GM13977 (cell line): ENCODE data around the gene WDR45.

Experiments
- DNase-seq: peaks from one replicate; pipeline ENCODE4 v3.0.0; 2012; ENCODE audit warnings: low spot score
- in situ Hi-C: fragments of 300-500 bp; cut with MboI; formaldehyde crosslinking; loops from one replicate; pipeline ENCODE4 v1.12.0; 2022; ENCODE audit warnings: low sequenced_read_pairs, low pct_unique_long_range_greater_than_20kb, mixed read lengths, inconsistent platforms; ENCODE audit not compliant: unreplicated experiment
- TF ChIP-seq, protein P1 (sequence below): IDR thresholded peaks from 2 replicates; pipeline ENCODE4 v1.5.1; 2012; ENCODE audit warnings: mild to moderate bottlenecking, control low read depth; ENCODE audit not compliant: insufficient read depth; ENCODE audit errors: extremely low read depth, missing control alignments

Gene WDR45

DNA sequence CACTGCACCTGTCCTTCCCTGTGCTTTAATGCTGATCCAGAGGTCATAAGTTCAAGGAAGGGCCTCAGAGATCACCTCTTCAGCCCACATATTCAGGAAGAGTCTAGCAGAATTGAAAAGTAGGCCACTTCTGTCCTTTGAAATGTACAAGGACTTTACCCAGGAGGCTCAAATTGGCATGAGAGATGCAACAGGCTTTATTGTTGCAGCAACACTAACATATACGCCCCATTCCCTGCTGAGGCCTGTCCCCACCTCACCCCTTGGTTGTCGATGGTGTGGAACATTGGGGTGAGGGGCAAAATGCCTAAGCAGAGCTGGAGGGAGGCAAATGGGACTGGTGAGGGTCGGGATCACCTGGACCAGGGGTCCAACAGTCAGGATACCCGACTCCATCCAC, 8.7 kb downstream of the WDR45 start:
- DNase-seq: no peak
- TF ChIP-seq, protein P1, sequence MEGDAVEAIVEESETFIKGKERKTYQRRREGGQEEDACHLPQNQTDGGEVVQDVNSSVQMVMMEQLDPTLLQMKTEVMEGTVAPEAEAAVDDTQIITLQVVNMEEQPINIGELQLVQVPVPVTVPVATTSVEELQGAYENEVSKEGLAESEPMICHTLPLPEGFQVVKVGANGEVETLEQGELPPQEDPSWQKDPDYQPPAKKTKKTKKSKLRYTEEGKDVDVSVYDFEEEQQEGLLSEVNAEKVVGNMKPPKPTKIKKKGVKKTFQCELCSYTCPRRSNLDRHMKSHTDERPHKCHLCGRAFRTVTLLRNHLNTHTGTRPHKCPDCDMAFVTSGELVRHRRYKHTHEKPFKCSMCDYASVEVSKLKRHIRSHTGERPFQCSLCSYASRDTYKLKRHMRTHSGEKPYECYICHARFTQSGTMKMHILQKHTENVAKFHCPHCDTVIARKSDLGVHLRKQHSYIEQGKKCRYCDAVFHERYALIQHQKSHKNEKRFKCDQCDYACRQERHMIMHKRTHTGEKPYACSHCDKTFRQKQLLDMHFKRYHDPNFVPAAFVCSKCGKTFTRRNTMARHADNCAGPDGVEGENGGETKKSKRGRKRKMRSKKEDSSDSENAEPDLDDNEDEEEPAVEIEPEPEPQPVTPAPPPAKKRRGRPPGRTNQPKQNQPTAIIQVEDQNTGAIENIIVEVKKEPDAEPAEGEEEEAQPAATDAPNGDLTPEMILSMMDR: no peak
- in situ Hi-C loops: no loop called here

DNA sequence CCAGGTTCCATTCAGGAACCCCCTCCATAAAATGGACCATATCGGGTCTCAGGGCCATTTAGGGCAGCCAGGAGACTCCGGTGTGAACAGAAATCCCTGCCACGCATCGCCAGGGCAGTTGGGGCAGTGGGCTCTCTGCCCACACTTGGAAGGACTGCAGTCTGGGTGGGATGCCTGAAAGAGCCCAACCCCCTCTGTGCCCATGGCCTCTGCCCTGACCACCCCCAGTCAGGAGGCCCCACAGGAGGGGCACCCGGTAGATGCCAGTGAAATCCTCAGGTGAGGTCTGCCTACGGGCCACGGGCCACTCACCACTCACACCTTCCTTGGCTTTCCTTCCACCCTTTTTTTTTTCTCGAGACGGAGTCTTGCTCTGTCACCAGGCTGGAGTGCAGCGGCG, 10.6 kb downstream of the WDR45 start:
- TF ChIP-seq, protein P1: no peak
- no peak for DNase-seq
- in situ Hi-C loops: no loop called here

DNA sequence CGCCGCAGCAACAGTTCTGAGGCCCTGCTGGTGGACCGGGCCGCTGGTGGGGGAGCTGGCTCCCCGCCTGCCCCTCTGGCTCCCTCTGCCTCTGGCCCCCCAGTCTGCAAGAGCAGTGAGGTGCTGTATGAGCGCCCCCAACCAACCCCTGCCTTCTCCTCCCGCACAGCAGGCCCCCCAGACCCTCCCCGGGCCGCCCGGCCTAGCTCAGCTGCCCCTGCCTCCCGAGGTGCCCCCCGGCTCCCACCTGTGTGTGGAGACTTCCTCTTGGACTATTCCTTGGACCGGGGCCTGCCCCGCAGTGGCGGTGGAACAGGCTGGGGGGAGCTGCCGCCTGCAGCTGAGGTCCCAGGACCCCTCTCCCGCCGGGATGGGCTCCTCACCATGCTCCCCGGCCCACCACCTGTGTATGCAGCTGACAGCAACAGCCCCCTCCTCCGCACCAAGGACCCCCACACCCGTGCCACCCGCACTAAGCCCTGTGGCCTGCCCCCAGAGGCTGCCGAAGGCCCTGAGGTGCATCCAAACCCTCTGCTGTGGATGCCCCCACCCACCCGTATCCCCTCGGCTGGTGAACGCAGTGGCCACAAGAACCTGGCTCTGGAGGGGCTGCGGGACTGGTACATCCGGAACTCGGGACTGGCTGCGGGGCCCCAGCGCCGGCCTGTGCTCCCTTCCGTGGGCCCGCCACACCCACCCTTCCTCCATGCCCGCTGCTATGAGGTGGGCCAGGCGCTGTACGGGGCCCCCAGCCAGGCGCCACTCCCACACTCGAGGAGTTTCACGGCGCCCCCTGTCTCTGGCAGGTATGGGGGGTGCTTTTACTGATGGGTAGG, 12.2 kb downstream of the WDR45 start:
- no peak for DNase-seq
- TF ChIP-seq, protein P1: no peak
- in situ Hi-C loops: no loop called here

DNA sequence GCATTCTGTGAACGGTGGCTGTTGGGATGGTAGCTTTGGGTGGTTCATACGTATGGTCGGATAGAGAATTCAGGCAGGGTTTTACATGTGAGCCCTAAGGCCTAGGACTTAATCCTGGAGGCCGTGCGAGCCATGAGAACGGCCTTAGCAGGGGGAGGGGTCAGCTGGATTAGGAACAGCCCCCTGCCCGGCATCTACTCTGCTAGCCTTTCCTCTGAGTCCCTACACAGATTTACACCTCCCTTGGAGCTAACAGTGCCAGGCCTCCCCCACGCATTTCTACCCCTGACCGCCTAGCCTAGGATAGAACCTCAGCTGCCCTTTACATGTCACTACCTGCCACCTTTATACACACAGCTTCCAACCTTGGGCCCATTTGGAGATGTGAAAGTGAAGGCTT, 13.0 kb downstream of the WDR45 start:
- in situ Hi-C loops: no loop called here

DNA sequence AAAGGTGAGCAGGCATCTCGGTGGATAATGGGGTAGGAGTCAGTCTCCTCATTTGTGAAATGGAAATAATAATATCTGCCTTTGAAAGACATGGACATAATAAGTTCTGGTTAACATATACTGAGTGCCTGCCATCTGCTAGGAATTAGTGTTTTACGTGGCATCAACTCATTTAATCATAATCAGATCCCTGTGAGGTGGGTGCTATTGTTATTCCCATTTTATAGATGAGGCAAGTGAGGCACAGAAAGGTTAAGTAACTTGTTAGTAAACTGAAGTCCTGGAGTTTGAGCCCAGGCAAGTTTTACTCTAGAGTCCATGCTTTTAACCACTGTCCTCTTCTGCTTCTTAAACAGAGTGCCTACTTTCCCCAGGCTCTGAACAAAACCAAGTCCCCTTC, 13.4 kb downstream of the WDR45 start:
- DNase-seq: no peak
- TF ChIP-seq, protein P1: no peak
- in situ Hi-C loops: no loop called here

More for the DNA sequence above, 13.0 kb downstream of the WDR45 start:
- TF ChIP-seq, protein P1: no peak
- DNase-seq: no peak

DNA sequence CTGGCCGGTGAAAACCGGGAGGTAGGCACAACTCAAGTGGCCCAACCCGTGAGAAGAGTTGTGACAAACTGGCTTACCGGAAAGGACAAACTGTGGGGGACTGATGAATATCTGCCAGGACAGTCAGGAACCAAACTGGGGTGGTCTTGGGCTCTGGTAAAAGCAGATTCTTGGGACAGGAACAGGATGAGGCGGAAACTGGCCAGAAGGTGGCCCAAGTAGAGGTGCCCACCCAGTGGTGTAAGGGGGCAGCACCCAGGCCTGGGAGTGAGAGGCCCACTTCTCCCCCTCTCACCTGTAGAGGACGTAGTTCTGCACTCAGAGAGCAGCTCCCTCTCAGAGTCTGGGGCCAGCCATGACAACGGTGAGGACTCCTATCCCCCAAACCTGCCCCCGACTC, 15.0 kb downstream of the WDR45 start:
- TF ChIP-seq, protein P1: no peak
- DNase-seq: no peak
- in situ Hi-C loops: no loop called here
